ENCODE data around the gene PBX3.

- TF ChIP-seq POLR2A (IDR thresholded peaks at IDR 0.05) (no peak), EP300 (IDR thresholded peaks at IDR 0.05) (no peak)
- TF ChIP-seq, protein P1, sequence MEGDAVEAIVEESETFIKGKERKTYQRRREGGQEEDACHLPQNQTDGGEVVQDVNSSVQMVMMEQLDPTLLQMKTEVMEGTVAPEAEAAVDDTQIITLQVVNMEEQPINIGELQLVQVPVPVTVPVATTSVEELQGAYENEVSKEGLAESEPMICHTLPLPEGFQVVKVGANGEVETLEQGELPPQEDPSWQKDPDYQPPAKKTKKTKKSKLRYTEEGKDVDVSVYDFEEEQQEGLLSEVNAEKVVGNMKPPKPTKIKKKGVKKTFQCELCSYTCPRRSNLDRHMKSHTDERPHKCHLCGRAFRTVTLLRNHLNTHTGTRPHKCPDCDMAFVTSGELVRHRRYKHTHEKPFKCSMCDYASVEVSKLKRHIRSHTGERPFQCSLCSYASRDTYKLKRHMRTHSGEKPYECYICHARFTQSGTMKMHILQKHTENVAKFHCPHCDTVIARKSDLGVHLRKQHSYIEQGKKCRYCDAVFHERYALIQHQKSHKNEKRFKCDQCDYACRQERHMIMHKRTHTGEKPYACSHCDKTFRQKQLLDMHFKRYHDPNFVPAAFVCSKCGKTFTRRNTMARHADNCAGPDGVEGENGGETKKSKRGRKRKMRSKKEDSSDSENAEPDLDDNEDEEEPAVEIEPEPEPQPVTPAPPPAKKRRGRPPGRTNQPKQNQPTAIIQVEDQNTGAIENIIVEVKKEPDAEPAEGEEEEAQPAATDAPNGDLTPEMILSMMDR (IDR thresholded peaks at IDR 0.05), result no peak
Measured at GRCh38 chr9:125963932-125964331, 216.8 kb downstream of the PBX3 start.
